HG02623 (cell line): ENCODE results near the gene BICC1.

ENCODE experiments used
- ATAC-seq: cut with Tn5 transposase; IDR thresholded peaks from one replicate; pipeline ENCODE4 v1.9.1; 2021; ENCODE audit warnings: moderate library complexity; ENCODE audit not compliant: unreplicated experiment

The BICC1 gene

GRCh38 chr10:58560068-58560467 lies 47.4 kb downstream of the BICC1 start:
- ATAC-seq, result no peak

- no peak for ATAC-seq
These were observed 52.6 kb downstream of the BICC1 start for GRCh38 chr10:58565271-58565670.

GRCh38 chr10:58567652-58568051 lies 55.0 kb downstream of the BICC1 start:
- ATAC-seq, result no peak

- ATAC-seq, result no peak
These were observed 55.8 kb downstream of the BICC1 start for GRCh38 chr10:58568428-58568935.

GRCh38 chr10:58570307-58570723 lies 57.6 kb downstream of the BICC1 start:
- ATAC-seq, result no peak

- ATAC-seq, result no peak
These were observed 58.3 kb downstream of the BICC1 start for GRCh38 chr10:58570979-58571378.

GRCh38 chr10:58573144-58573543 lies 60.5 kb downstream of the BICC1 start:
- ATAC-seq, result no peak

GRCh38 chr10:58574058-58574457 lies 61.4 kb downstream of the BICC1 start:
- no peak for ATAC-seq

GRCh38 chr10:58575491-58575890 lies 62.8 kb downstream of the BICC1 start:
- no peak for ATAC-seq

- no peak for ATAC-seq
These were observed 64.2 kb downstream of the BICC1 start for GRCh38 chr10:58576751-58577436.

GRCh38 chr10:58577437-58577777 lies 64.7 kb downstream of the BICC1 start:
- no peak for ATAC-seq

GRCh38 chr10:58578366-58578765 lies 65.7 kb downstream of the BICC1 start:
- no peak for ATAC-seq

GRCh38 chr10:58579011-58579655 lies 66.5 kb downstream of the BICC1 start:
- ATAC-seq, result no peak

- no peak for ATAC-seq
These were observed 69.4 kb downstream of the BICC1 start for GRCh38 chr10:58582045-58582444.

GRCh38 chr10:58585435-58585834 lies 72.8 kb downstream of the BICC1 start:
- no peak for ATAC-seq

GRCh38 chr10:58586282-58587245 lies 73.9 kb downstream of the BICC1 start:
- ATAC-seq, result no peak

- no peak for ATAC-seq
These were observed 75.0 kb downstream of the BICC1 start for GRCh38 chr10:58587676-58588075.

- ATAC-seq, result no peak
These were observed 76.1 kb downstream of the BICC1 start for GRCh38 chr10:58588673-58589265.

GRCh38 chr10:58590152-58590840 lies 77.6 kb downstream of the BICC1 start:
- no peak for ATAC-seq

GRCh38 chr10:58590924-58591323 lies 78.3 kb downstream of the BICC1 start:
- ATAC-seq, result no peak
